ENCODE measurements around the gene CASZ1.

GRCh38 chr1:10693497-10694273, 102.8 kb downstream of the CASZ1 start:
- TF ChIP-seq POLR2AphosphoS5 (IDR thresholded peaks at IDR 0.05; ENCODE audit: low read depth, low read length) (no peak), POLR2A (IDR thresholded peaks at IDR 0.05; ENCODE audit: low read depth, low read length) (no peak), TAF1 (IDR thresholded peaks at IDR 0.05; ENCODE audit: borderline replicate concordance, low read depth, low read length) (no peak)

All from GM12892 (cell line).